Choroid plexus epithelial cell (primary cell): Measurements from ENCODE around the gene DOCK6.

Experiments
- DNase-seq: peaks from one replicate; pipeline ENCODE4 v3.0.0-alpha.2; 2010; ENCODE audit warnings: low read depth
- H3K4me3 ChIP-seq: 2 replicates; pipeline ENCODE4 v1.5.1; 2011; ENCODE audit warnings: low read depth, mild to moderate bottlenecking, control low read depth, low read length, moderate library complexity
- CTCF ChIP-seq: conservative IDR thresholded peaks from 2 replicates; pipeline ENCODE4 v1.5.1; 2011; ENCODE audit warnings: low read depth, mild to moderate bottlenecking, control low read depth, inconsistent platforms, low read length, moderate library complexity

Gene DOCK6

GRCh38 chr19:11237321-11237720 is 25.0 kb downstream of the DOCK6 start:
- no peak for TF ChIP-seq CTCF
- DNase-seq: no peak
- H3K4me3 ChIP-seq: no peak overlapping the region

DNA sequence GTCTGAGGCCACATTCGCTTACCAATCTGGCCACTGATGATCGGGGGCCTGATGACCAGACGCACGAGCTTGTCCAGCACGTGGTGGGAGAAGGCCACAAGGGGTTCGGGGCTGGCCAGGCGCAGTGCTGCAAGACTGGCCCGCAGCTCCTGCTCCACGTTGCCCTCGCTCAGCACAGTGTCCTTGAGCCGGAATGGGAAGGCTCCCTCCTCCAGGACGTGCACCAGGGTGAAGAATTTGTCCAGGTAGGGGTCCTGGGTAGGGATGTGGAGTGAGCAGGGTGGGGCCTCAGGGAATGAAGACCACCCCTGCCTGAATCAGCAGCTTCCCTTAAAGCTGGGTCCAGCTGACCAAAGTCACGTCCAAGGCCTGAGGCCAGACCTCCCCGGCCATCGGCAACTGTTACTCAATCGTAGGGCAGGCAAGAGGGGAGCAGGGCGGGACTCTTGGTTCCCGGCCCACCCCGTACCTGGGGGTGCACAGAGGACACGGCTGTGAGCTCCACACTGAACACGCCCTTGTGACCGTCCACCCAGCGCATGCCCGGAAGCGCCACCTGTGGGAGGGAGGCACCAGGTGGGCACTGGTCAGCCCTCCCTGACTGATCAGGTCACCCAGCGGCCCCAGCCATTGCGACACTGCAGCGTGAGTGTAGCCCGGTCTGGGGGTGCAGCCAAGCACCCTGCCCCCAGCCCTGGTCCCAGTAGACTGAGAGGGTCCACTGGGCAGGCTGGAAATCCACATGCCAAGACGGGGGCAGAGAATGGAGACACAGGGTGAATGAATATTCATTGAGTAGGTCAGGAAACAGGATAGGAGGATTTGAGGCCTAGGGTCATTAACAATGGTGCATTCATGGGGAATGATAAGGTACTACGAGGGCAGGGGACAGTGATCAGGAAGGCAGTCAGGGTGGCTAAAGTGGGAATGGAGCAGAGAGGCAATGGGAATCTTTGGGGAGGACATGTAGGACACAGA is 25.7 kb downstream of the DOCK6 start:
- DNase-seq: no peak
- no peak for TF ChIP-seq CTCF

DNA sequence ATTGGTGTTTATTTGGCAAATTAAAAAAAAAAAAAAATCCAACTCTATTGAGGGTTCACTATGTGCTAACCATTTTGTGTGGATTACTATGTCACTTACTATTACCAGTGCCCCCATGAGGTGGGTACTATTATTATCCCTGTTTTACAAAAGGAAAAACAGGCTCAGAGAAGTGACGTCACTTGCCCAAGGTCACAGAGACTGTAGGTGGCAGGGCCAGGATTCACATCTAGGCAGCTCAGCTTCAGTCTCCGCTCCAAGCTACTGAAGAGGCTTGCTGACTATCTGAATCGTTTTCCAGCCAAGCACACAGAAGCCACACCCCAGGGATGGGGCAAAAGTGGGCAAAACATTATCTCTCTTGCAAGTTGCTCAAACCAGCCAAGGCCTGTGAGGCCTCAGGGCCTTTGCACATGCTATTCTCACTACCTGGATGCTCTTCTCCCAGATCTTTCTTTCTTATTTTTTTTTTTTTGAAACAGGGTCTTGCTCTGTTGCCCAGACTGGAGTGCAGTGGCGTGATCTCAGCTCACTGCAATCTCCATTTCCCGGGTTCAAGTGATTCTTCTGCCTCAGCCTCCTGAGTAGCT is 27.7 kb downstream of the DOCK6 start:
- no peak for DNase-seq
- no peak overlapping the region for H3K4me3 ChIP-seq
- no peak for TF ChIP-seq CTCF

More for the DNA sequence above, 25.7 kb downstream of the DOCK6 start:
- H3K4me3 ChIP-seq: no peak overlapping the region

DNA sequence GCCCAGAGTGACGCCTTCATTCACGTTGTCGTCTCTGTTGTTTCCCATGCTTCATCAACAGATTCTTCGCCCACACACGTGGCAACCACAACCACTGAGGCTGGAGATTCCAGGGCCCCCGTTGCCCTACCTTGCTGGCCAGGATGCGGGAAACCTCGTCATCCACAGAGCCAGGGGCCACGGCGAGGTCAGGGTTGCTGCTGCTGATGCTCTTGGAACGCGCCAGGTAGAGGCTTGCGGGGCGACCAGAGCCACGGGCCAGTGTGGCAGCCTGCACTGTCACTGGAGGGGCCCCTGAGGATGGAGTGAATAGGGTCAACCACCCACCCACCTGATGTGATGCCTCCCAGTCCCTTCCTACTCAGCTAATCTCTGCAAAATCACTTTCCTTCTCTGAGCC is 29.3 kb downstream of the DOCK6 start:
- no peak for DNase-seq
- no peak for TF ChIP-seq CTCF
- H3K4me3 ChIP-seq: no peak overlapping the region

DNA sequence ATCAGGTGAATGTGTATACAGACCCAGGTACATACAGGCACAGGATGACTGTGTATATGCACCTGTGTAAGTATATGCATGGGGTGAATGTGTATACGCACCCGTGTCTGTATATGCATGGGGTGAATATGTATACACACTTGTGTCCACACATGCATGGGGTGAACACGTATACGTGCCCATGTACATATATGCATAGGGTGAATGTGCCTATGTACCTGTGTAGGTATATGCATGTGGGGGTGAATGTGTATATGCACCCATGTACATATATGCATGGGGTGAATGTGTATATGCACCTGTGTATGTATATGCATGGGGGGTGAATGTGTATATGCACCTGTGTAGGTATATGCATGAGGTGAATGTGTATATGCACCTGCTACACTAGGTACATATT is 29.8 kb downstream of the DOCK6 start:
- H3K4me3 ChIP-seq: no peak overlapping the region
- TF ChIP-seq CTCF: no peak
- no peak for DNase-seq

GRCh38 chr19:11230621-11231386 is 31.5 kb downstream of the DOCK6 start:
- TF ChIP-seq CTCF: no peak
- no peak overlapping the region for H3K4me3 ChIP-seq
- no peak for DNase-seq
